Cerebellar cortex (tissue), 1 donor: ENCODE results near the gene KLRF1.
"Not testable (repeated sequence)": the region's sequence is repeated elsewhere in the genome, so short reads cannot be mapped to it uniquely, and the experiment has no call there.

Experiments
- DNase-seq: peaks from one replicate; pipeline ENCODE4 v3.0.0-alpha.2; 2015; ENCODE audit warnings: low spot score

The KLRF1 gene

GRCh38 chr12:9870286-9870866 lies 43.1 kb downstream of the KLRF1 start:
- no peak for DNase-seq

- DNase-seq = no peak
Measured at GRCh38 chr12:9872162-9872561, 44.9 kb downstream of the KLRF1 start.

- no peak for DNase-seq
Measured at GRCh38 chr12:9872742-9873141, 45.5 kb downstream of the KLRF1 start.

GRCh38 chr12:9876120-9876519 lies 48.8 kb downstream of the KLRF1 start:
- not testable (repeated sequence) for DNase-seq

- no peak for DNase-seq
Measured at GRCh38 chr12:9880532-9881078, 53.3 kb downstream of the KLRF1 start.

GRCh38 chr12:9881246-9881645 lies 54.0 kb downstream of the KLRF1 start, which contains the start of gene KLRF2:
Gene KLRF2 (plus strand): TSS chr12:9881489. CDS start chr12:9881596, 107 bp downstream.
- no peak for DNase-seq

GRCh38 chr12:9881988-9882387 lies 54.7 kb downstream of the KLRF1 start:
- no peak for DNase-seq

- DNase-seq = no peak
Measured at GRCh38 chr12:9883175-9883574, 55.9 kb downstream of the KLRF1 start.

- DNase-seq = no peak
Measured at GRCh38 chr12:9888665-9889273, 61.5 kb downstream of the KLRF1 start.
